DND-41 (cell line): ENCODE data around the gene SOCS7.

ENCODE experiments used
- CTCF ChIP-seq: IDR thresholded peaks from 2 replicates; pipeline ENCODE4 v1.5.1; 2012; ENCODE audit warnings: borderline replicate concordance, low read length, moderate library complexity, mild to moderate bottlenecking; ENCODE audit not compliant: poor library complexity, severe bottlenecking; ENCODE audit errors: extremely low read depth
- EZH2 ChIP-seq: IDR thresholded peaks from 3 replicates; pipeline ENCODE4 v1.6.1; 2012; ENCODE audit warnings: borderline replicate concordance, low read depth, mild to moderate bottlenecking, moderate library complexity, low read length, inconsistent platforms; ENCODE audit not compliant: severe bottlenecking

- no peak for TF ChIP-seq CTCF
- no peak for TF ChIP-seq EZH2
These were observed 36.1 kb upstream of the SOCS7 start for GRCh38 chr17:38315497-38315896.
